Measurements from ENCODE around the gene NDUFB3. TPM values are rescaled to one million over a fixed set of nuclear protein-coding genes. Genes with fewer than 3 reads are reported as not detected.

NDUFB3 gene
- total and polyA plus RNA-seq, 2 donors from 2014 or later, result 101 to 309 TPM

DNA sequence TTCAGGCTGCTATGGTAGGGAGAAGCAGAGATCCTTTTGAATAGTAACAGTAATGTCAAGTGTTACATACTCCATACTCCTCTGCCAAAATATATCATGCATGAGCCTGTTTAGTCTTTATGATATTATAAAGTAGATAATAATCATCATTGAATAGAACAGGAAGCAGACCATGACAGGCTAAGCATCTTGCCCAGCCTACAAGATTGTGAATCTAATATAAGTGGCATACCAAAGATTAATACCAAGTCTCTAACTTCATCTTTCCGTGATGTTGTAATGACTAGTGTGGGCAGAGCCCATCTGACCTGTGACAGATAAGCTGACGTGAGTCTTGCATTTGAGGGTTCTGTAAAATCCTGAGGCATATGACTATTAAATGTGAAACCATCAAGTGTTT, 13.1 kb downstream of the NDUFB3 start:
- Histone ChIP-seq H3K27ac (ENCODE audit: low read depth in 2 of 2, low read length in 2 of 2) (no peak overlapping the region), H3K4me3 (ENCODE audit: low read length in 3 of 3) (no peak overlapping the region), H3K36me3 (ENCODE audit: control insufficient read depth in 2 of 3, insufficient read depth in 3 of 3, low read length in 3 of 3) (peaks cover 0 to 9% (median 0%) of the 10 kb centered on the region in 3 donors), H3K9ac (ENCODE audit: low read length in 3 of 3) (no peak overlapping the region), H3K4me1 (ENCODE audit: control insufficient read depth in 2 of 3, insufficient read depth in 2 of 3, low read depth in 1 of 3, low read length in 3 of 3) (no peaks in the 10 kb centered on the region), H3K27me3 (ENCODE audit: control insufficient read depth, insufficient read depth, low read length) (no peaks in the 10 kb centered on the region), H3K9me3 (ENCODE audit: control insufficient read depth in 2 of 3, insufficient read depth in 1 of 3, low read length in 3 of 3) (no peaks in the 10 kb centered on the region)
- no peak for FAIRE-seq
- TF ChIP-seq CTCF (IDR thresholded peaks at IDR 0.05; ENCODE audit: borderline replicate concordance, extremely low read depth, insufficient read depth), result no peak
- DNase-seq, result no peak
- intact Hi-C loops (cut with DNase I), result no loop called here

DNA sequence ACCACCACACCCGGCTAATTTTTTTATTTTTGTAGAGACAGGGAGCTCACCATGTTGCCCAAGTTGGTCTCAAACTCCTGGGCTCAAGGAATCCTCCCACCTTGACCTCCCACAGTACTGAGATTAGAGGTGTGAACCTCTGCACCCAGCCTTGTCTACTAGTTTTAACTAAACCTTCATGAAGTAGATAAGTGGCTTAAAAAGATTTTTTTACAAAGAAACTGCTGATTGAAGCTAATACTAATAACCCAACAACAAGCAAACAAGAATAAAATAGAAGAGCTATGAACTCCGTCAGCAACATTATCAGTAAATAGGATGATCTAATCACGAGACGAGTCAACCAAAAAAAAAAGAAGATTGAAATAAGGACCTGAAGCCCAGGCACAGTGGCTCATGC, 18.8 kb downstream of the NDUFB3 start:
- Histone ChIP-seq H3K9ac (ENCODE audit: low read length in 3 of 3) (no peak overlapping the region), H3K36me3 (ENCODE audit: control insufficient read depth in 2 of 3, insufficient read depth in 3 of 3, low read length in 3 of 3) (peaks cover 0 to 2% (median 0%) of the 10 kb centered on the region in 3 donors), H3K9me3 (ENCODE audit: control insufficient read depth in 2 of 3, insufficient read depth in 1 of 3, low read length in 3 of 3) (no peaks in the 10 kb centered on the region), H3K27ac (ENCODE audit: low read depth in 2 of 2, low read length in 2 of 2) (no peak overlapping the region), H3K4me1 (ENCODE audit: control insufficient read depth in 2 of 3, insufficient read depth in 2 of 3, low read depth in 1 of 3, low read length in 3 of 3) (no peaks in the 10 kb centered on the region), H3K4me3 (ENCODE audit: low read length in 3 of 3) (peak overlapping the region in 1 of 3 donors; percentile 49), H3K27me3 (ENCODE audit: control insufficient read depth, insufficient read depth, low read length) (no peaks in the 10 kb centered on the region)
- DNase-seq, result no peak
- FAIRE-seq, result no peak
- intact Hi-C loops (cut with DNase I), result no loop called here
- no peak for TF ChIP-seq CTCF (IDR thresholded peaks at IDR 0.05; ENCODE audit: borderline replicate concordance, extremely low read depth, insufficient read depth)

DNA sequence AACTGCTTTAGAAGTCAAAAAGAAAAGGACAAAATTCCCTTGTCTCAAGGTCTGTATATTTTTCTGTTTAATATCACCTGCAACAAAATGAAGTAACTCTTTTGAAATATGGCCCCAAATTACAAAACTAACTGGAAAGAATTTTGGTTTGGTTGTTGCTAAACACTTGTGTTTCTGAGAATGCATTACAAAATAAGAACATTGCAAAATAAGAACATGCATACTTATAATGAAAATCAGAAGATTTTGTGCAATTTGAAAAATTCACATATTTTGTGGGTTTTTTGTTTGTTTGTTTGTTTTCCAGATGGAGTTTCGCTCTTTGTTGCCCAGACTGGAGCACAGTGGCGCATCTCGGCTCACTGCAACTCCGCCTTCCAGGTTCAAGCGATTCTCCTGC, 21.8 kb downstream of the NDUFB3 start:
- intact Hi-C loops (cut with DNase I), result no loop called here
- Histone ChIP-seq H3K36me3 (ENCODE audit: control insufficient read depth in 2 of 3, insufficient read depth in 3 of 3, low read length in 3 of 3) (no peaks in the 10 kb centered on the region), H3K27me3 (ENCODE audit: control insufficient read depth, insufficient read depth, low read length) (no peaks in the 10 kb centered on the region), H3K9me3 (ENCODE audit: control insufficient read depth in 2 of 3, insufficient read depth in 1 of 3, low read length in 3 of 3) (no peaks in the 10 kb centered on the region), H3K9ac (ENCODE audit: low read length in 3 of 3) (no peak overlapping the region), H3K4me3 (ENCODE audit: low read length in 3 of 3) (no peak overlapping the region), H3K4me1 (ENCODE audit: control insufficient read depth in 2 of 3, insufficient read depth in 2 of 3, low read depth in 1 of 3, low read length in 3 of 3) (no peaks in the 10 kb centered on the region), H3K27ac (ENCODE audit: low read depth in 2 of 2, low read length in 2 of 2) (no peak overlapping the region)
- no peak for TF ChIP-seq CTCF (IDR thresholded peaks at IDR 0.05; ENCODE audit: borderline replicate concordance, extremely low read depth, insufficient read depth)
- FAIRE-seq, result no peak
- DNase-seq, result no peak

DNA sequence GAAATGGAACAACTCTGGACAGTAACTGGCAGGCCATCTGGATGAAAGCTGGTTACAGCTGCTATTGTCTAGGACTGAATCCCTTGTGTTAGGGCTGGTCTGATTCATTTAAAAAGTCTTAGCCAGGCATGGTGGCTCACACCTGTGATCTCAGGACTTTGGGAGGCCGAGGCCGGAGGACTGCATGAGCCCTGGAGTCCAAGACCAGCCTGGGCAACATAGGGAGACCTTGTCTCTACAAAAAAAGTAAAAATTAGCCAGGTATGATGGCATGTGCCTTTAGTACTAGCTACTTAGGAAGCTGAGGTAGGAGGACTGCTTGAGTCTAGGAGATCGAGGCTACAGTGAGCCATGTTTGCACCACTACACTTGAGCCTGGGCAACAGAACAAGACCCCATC, 28.7 kb downstream of the NDUFB3 start:
- intact Hi-C loops (cut with DNase I), result no loop called here
- no peaks in the 10 kb centered on the region for H3K36me3 ChIP-seq (ENCODE audit: control insufficient read depth in 2 of 3, insufficient read depth in 3 of 3, low read length in 3 of 3)
- DNase-seq (no peak), FAIRE-seq (no peak)
- H3K27me3 ChIP-seq (ENCODE audit: control insufficient read depth, insufficient read depth, low read length), result no peaks in the 10 kb centered on the region
- H3K4me1 ChIP-seq (ENCODE audit: control insufficient read depth in 2 of 3, insufficient read depth in 2 of 3, low read depth in 1 of 3, low read length in 3 of 3), result no peaks in the 10 kb centered on the region
- H3K4me3 ChIP-seq (ENCODE audit: low read length in 3 of 3), result no peak overlapping the region
- H3K9me3 ChIP-seq (ENCODE audit: control insufficient read depth in 2 of 3, insufficient read depth in 1 of 3, low read length in 3 of 3), result no peaks in the 10 kb centered on the region
- no peak overlapping the region for H3K27ac ChIP-seq (ENCODE audit: low read depth in 2 of 2, low read length in 2 of 2)
- no peak for TF ChIP-seq CTCF (IDR thresholded peaks at IDR 0.05; ENCODE audit: borderline replicate concordance, extremely low read depth, insufficient read depth)
- H3K9ac ChIP-seq (ENCODE audit: low read length in 3 of 3), result no peak overlapping the region
